IMR-90 (cell line): ENCODE measurements around the gene MT1G. TPM values are rescaled to one million over a fixed set of nuclear protein-coding genes. Genes with fewer than 3 reads are reported as not detected.

Experiments
- ATAC-seq: fragments of 200-7000 bp; cut with Tn5 transposase; 2 replicates; pipeline ENCODE4 v1.9.1; 2020; ENCODE audit warnings: low read depth, mild to moderate bottlenecking, moderate library complexity
- BruUV-seq: library from RNA; stranded (reverse); fragments of 400-500 nt; replicated peaks from 2 replicates; lab custom pipeline; 2021; lab: Mats Ljungman, UMichigan
- CTCF ChIA-PET: fragments of 300-600 bp; formaldehyde crosslinking; extraction: SDS; loops from one replicate; lab custom pipeline; 2021; ENCODE audit warnings: antibody characterized with exemption; lab: Yijun Ruan, JAX
- POLR2A ChIA-PET: fragments of 300-600 bp; sonication (Branson Sonifier 250); formaldehyde crosslinking; loops from one replicate; lab custom pipeline; 2022; ENCODE audit warnings: antibody characterized with exemption; ENCODE audit not compliant: unreplicated experiment; lab: Charles Lee
- DNase-seq: peaks from one replicate; pipeline ENCODE4 v3.0.0; 2013
- H2AFZ ChIP-seq: replicated peaks from 2 replicates; pipeline ENCODE3; 2013; ENCODE audit warnings: low read length, mild to moderate bottlenecking; ENCODE audit not compliant: poor library complexity
- H2AK5ac ChIP-seq: 2 replicates; pipeline ENCODE4 v1.6.1; 2013; ENCODE audit warnings: low read depth, low read length, inconsistent platforms
- H2AK9ac ChIP-seq: replicated peaks from 2 replicates; pipeline ENCODE3; 2013; ENCODE audit warnings: mild to moderate bottlenecking, low read depth, low read length, moderate library complexity; ENCODE audit not compliant: poor library complexity
- H2BK120ac ChIP-seq: 2 replicates; pipeline ENCODE4 v1.6.1; 2013; ENCODE audit warnings: low read depth, low read length, inconsistent platforms
- H2BK15ac ChIP-seq: 3 replicates; pipeline ENCODE4 v1.6.1; 2013; ENCODE audit warnings: low read depth, low read length, inconsistent platforms
- H2BK20ac ChIP-seq: 2 replicates; pipeline ENCODE4 v1.6.1; 2013; ENCODE audit warnings: low read depth, mild to moderate bottlenecking, inconsistent platforms, low read length, moderate library complexity
- H2BK5ac ChIP-seq: 2 replicates; pipeline ENCODE4 v1.6.1; 2013; ENCODE audit warnings: mild to moderate bottlenecking, low read depth, low read length, inconsistent platforms; ENCODE audit not compliant: poor library complexity, severe bottlenecking
- H3K14ac ChIP-seq: replicated peaks from 2 replicates; pipeline ENCODE4 v1.6.1; 2013; ENCODE audit warnings: low read depth, low read length, inconsistent platforms
- H3K18ac ChIP-seq: 2 replicates; pipeline ENCODE4 v1.6.1; 2013; ENCODE audit warnings: low read depth, low read length, control low read depth
- H3K23ac ChIP-seq: 2 replicates; pipeline ENCODE4 v1.6.1; 2013; ENCODE audit warnings: low read depth, low read length, inconsistent platforms
- H3K27ac ChIP-seq: 2 replicates; pipeline ENCODE4 v1.5.1; 2013; ENCODE audit warnings: mild to moderate bottlenecking, control low read depth, low read length; ENCODE audit not compliant: insufficient read depth
- H3K27me3 ChIP-seq: 2 replicates; pipeline ENCODE4 v1.6.1; 2013; ENCODE audit warnings: low read length; ENCODE audit not compliant: control insufficient read depth, insufficient read depth
- H3K36me3 ChIP-seq: 2 replicates; pipeline ENCODE4 v1.6.1; 2013; ENCODE audit warnings: low read length, mixed read lengths; ENCODE audit not compliant: control insufficient read depth, insufficient read depth
- H3K4ac ChIP-seq: 2 replicates; pipeline ENCODE4 v1.6.1; 2013; ENCODE audit warnings: low read depth, low read length, inconsistent platforms
- H3K4me1 ChIP-seq: 2 replicates; pipeline ENCODE4 v1.6.1; 2013; ENCODE audit warnings: low read length, mixed read lengths; ENCODE audit not compliant: control insufficient read depth, insufficient read depth
- H3K4me2 ChIP-seq: 2 replicates; pipeline ENCODE4 v1.6.1; 2013; ENCODE audit warnings: low read depth, mild to moderate bottlenecking, control low read depth, low read length, moderate library complexity
- H3K4me3 ChIP-seq: 2 replicates; pipeline ENCODE4 v1.5.1; 2013; ENCODE audit warnings: low read depth, mild to moderate bottlenecking, control low read depth, low read length, moderate library complexity; ENCODE audit not compliant: insufficient read depth
- H3K56ac ChIP-seq: 2 replicates; pipeline ENCODE4 v1.6.1; 2013; ENCODE audit warnings: low read length, inconsistent platforms; ENCODE audit not compliant: insufficient read depth; ENCODE audit errors: extremely low read depth
- H3K79me1 ChIP-seq, 2 experiments: 2 replicates each; pipeline ENCODE4 v1.6.1; 2013; ENCODE audit warnings: low read length in 2 of 2, inconsistent platforms in 1 of 2, low read depth in 1 of 2
- H3K9ac ChIP-seq: 2 replicates; pipeline ENCODE4 v1.6.1; 2013; ENCODE audit warnings: low read depth, low read length, control low read depth
- H3K9me1 ChIP-seq: 2 replicates; pipeline ENCODE4 v1.6.1; 2013; ENCODE audit warnings: low read length, inconsistent platforms; ENCODE audit not compliant: insufficient read depth
- H3K9me3 ChIP-seq: 2 replicates; pipeline ENCODE4 v1.6.1; 2013; ENCODE audit warnings: low read length; ENCODE audit not compliant: control insufficient read depth, insufficient read depth
- H4K20me1 ChIP-seq: 2 replicates; pipeline ENCODE4 v1.6.1; 2013; ENCODE audit warnings: low read length, inconsistent platforms; ENCODE audit not compliant: insufficient read depth
- H4K5ac ChIP-seq: 2 replicates; pipeline ENCODE4 v1.6.1; 2013; ENCODE audit warnings: mild to moderate bottlenecking, low read depth, low read length, control low read depth
- H4K8ac ChIP-seq, 2 experiments: 2 replicates each; pipeline ENCODE4 v1.6.1; 2013; ENCODE audit warnings: low read depth in 2 of 2, low read length in 2 of 2, control low read depth in 1 of 2, inconsistent platforms in 1 of 2
- H4K91ac ChIP-seq: 2 replicates; pipeline ENCODE4 v1.6.1; 2013; ENCODE audit warnings: low read depth, low read length, inconsistent platforms; ENCODE audit not compliant: insufficient read depth
- CHD1 ChIP-seq: IDR thresholded peaks from 2 replicates; pipeline ENCODE4 v1.6.1; 2012; ENCODE audit warnings: low read depth, low read length, improper control_type of control experiment
- NFE2L2 ChIP-seq: fragments of 150-350 bp; IDR thresholded peaks from 2 replicates; pipeline ENCODE4 v1.6.1; 2016; ENCODE audit warnings: low read depth, mild to moderate bottlenecking, low read length
- RAD21 ChIP-seq: IDR thresholded peaks from 2 replicates; pipeline ENCODE4 v1.6.1; 2012; ENCODE audit warnings: low read length, improper control_type of control experiment
- RCOR1 ChIP-seq: IDR thresholded peaks from 2 replicates; pipeline ENCODE4 v1.6.1; 2012; ENCODE audit warnings: mild to moderate bottlenecking, low read length, improper control_type of control experiment; ENCODE audit not compliant: insufficient replicate concordance
- SMC3 ChIP-seq: fragments of 150-350 bp; IDR thresholded peaks from 2 replicates; pipeline ENCODE4 v1.6.1; 2016; ENCODE audit warnings: low read depth, mild to moderate bottlenecking, antibody characterized with exemption, low read length, moderate library complexity
- WGBS, 2 experiments: methylation state at CpG; one replicate each; pipeline versions ENCODE4 v1.1.5 to v1.1.7; 2013; ENCODE audit warnings: missing lambda C conversion rate in 2 of 2; ENCODE audit not compliant: insufficient read length in 1 of 2; ENCODE audit errors: extremely low coverage in 2 of 2; 5-methylcytosine and 5-hydroxymethylcytosine counted together
- dilution Hi-C: fragments of 300-500 bp; cut with HindIII; formaldehyde crosslinking; loops from one replicate; pipeline ENCODE4 v1.14.3; 2018; ENCODE audit warnings: low sequenced_read_pairs; ENCODE audit not compliant: unreplicated experiment
- in situ Hi-C: fragments of 300-500 bp; cut with MboI; formaldehyde crosslinking; loops from 3 replicates; pipeline ENCODE4 v1.14.3; 2019; ENCODE audit warnings: low sequenced_read_pairs, inconsistent platforms, mixed read lengths
- intact Hi-C: fragments of 100-400 bp; cut with micrococcal nuclease; formaldehyde crosslinking; loops from 2 replicates; pipeline ENCODE4 v1.10.0; 2022
- polyA plus RNA-seq, 3 experiments: library from polyadenylated mRNA; depleted of rRNA; stranded (reverse); fragments of >200 nt; gene quantifications; 2 replicates each; pipeline ENCODE4 v1.2.3, GENCODE V29; 2012; ENCODE audit warnings: low replicate concordance in 1 of 3
- total RNA-seq: library from RNA; depleted of rRNA; stranded (reverse); fragments of >200 nt; gene quantifications from 2 replicates; pipeline ENCODE4 v1.2.3, GENCODE V29; 2012
- TF ChIP-seq, protein P1 (sequence below): conservative IDR thresholded peaks from 2 replicates; pipeline ENCODE4 v1.5.1; 2012; ENCODE audit warnings: mild to moderate bottlenecking, low read depth, low read length, improper control_type of control experiment

The MT1G gene
- total and polyA plus RNA-seq, 2 of the 4 experiments (the other 2 are of a cell fraction), result 0.48 TPM; not detected in 1

- H2BK15ac ChIP-seq, result no peak overlapping the region
- no peak for DNase-seq
- no peak overlapping the region for H3K4me2 ChIP-seq
- intact Hi-C loops (no loop called here), dilution Hi-C loops (no loop called here), in situ Hi-C loops (loop anchor here (25.0 kb wide), 1 partner anchor 778 kb away; no protein-coding TSS in a partner anchor)
- WGBS, 2 experiments, result 58% methylated on average over 2 of the region's 4 CpGs; no CpG with 5 or more reads in 1 of the 2 experiments
- no peak overlapping the region for H4K5ac ChIP-seq
- POLR2A ChIA-PET, result no interaction called here
- H4K91ac ChIP-seq, result no peak overlapping the region
- no peak overlapping the region for H3K27ac ChIP-seq
- H2AFZ ChIP-seq, result no peak overlapping the region
- H4K20me1 ChIP-seq, result no peaks in the 10 kb centered on the region
- H3K23ac ChIP-seq, result no peak overlapping the region
- CTCF ChIA-PET, result no interaction called here
- no TSS peak for BruUV-seq
- H3K79me1 ChIP-seq, result no peaks in the 10 kb centered on the region
- no peak overlapping the region for H3K9ac ChIP-seq
- H3K18ac ChIP-seq, result no peak overlapping the region
- no peak overlapping the region for H3K4me3 ChIP-seq
- H2AK5ac ChIP-seq, result no peak overlapping the region
- no peaks in the 10 kb centered on the region for H3K36me3 ChIP-seq
- H4K8ac ChIP-seq, result no peak overlapping the region
- H2BK20ac ChIP-seq, result no peak overlapping the region
- H2BK5ac ChIP-seq, result no peak overlapping the region
- no peak overlapping the region for H3K56ac ChIP-seq
- TF ChIP-seq RAD21 (no peak), SMC3 (no peak), CHD1 (no peak), NFE2L2 (no peak), RCOR1 (no peak)
- TF ChIP-seq, protein P1, sequence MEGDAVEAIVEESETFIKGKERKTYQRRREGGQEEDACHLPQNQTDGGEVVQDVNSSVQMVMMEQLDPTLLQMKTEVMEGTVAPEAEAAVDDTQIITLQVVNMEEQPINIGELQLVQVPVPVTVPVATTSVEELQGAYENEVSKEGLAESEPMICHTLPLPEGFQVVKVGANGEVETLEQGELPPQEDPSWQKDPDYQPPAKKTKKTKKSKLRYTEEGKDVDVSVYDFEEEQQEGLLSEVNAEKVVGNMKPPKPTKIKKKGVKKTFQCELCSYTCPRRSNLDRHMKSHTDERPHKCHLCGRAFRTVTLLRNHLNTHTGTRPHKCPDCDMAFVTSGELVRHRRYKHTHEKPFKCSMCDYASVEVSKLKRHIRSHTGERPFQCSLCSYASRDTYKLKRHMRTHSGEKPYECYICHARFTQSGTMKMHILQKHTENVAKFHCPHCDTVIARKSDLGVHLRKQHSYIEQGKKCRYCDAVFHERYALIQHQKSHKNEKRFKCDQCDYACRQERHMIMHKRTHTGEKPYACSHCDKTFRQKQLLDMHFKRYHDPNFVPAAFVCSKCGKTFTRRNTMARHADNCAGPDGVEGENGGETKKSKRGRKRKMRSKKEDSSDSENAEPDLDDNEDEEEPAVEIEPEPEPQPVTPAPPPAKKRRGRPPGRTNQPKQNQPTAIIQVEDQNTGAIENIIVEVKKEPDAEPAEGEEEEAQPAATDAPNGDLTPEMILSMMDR, result no peak
- H3K14ac ChIP-seq, result no peak overlapping the region
- no peaks in the 10 kb centered on the region for H3K4me1 ChIP-seq
- H3K4ac ChIP-seq, result no peak overlapping the region
- H2AK9ac ChIP-seq, result no peak overlapping the region
- no peak for ATAC-seq
- no peaks in the 10 kb centered on the region for H3K9me3 ChIP-seq
- H3K27me3 ChIP-seq, result peaks cover 4% of the 10 kb centered on the region
- H2BK120ac ChIP-seq, result no peak overlapping the region
- H3K9me1 ChIP-seq, result no peaks in the 10 kb centered on the region
Observed at GRCh38 chr16:56715126-56715525, 47.3 kb upstream of the MT1G start.
